K562 (cell line): ENCODE measurements around the gene IPP. TPM values are rescaled to one million over a fixed set of nuclear protein-coding genes. Genes with fewer than 3 reads are reported as not detected.

ENCODE experiments used
- ATF7 ChIP-seq: fragments of 450-650 bp; IDR thresholded peaks from 2 replicates; pipeline ENCODE4 v1.7.1; 2014; ENCODE audit warnings: mild to moderate bottlenecking, moderate library complexity
- BRD9 ChIP-seq: fragments of 450-650 bp; IDR thresholded peaks from 2 replicates; pipeline ENCODE4 v1.6.1; 2018; ENCODE audit warnings: low read depth; ENCODE audit not compliant: partially characterized antibody
- KLF6 ChIP-seq: fragments of 250-450 bp; sonication (Bioruptor Pico); IDR thresholded peaks from 2 replicates; pipeline ENCODE4 v1.4.0; 2020; ENCODE audit warnings: mild to moderate bottlenecking, moderate library complexity, borderline replicate concordance
- MNT ChIP-seq, 2 experiments: fragments of 450-650 bp; conservative IDR thresholded peaks; 2 replicates each; pipeline ENCODE4 v1.6.1; 2017; ENCODE audit warnings: mild to moderate bottlenecking in 2 of 2, moderate library complexity in 2 of 2
- MXD1 ChIP-seq: fragments of 250-450 bp; sonication (Bioruptor Pico); IDR thresholded peaks from 2 replicates; pipeline ENCODE4 v1.8.0; 2021; ENCODE audit warnings: borderline replicate concordance, mild to moderate bottlenecking, moderate library complexity; ENCODE audit not compliant: poor library complexity, severe bottlenecking
- POLR2AphosphoS2 ChIP-seq: IDR thresholded peaks from 2 replicates; pipeline ENCODE4 v1.6.1; 2012; ENCODE audit warnings: low read length, improper control_type of control experiment
- PTRF ChIP-seq: fragments of 450-650 bp; IDR thresholded peaks from 2 replicates; pipeline ENCODE4 v1.6.1; 2016; ENCODE audit warnings: mild to moderate bottlenecking, missing genetic modification characterization, missing compliant biosample characterization
- RB1 ChIP-seq: fragments of 450-650 bp; IDR thresholded peaks from 2 replicates; pipeline ENCODE4 v1.6.1; 2017; ENCODE audit warnings: low read depth, mild to moderate bottlenecking
- SMARCE1 ChIP-seq: fragments of 450-650 bp; IDR thresholded peaks from 2 replicates; pipeline ENCODE4 v1.7.1; 2016; ENCODE audit warnings: mild to moderate bottlenecking
- ZC3H4 ChIP-seq: sonication (generic); formaldehyde crosslinking; IDR thresholded peaks from 2 replicates; pipeline ENCODE4 v1.9.0; 2021; ENCODE audit warnings: missing genetic modification reagents, borderline replicate concordance
- ZC3H8 ChIP-seq: fragments of 450-650 bp; IDR thresholded peaks from 2 replicates; pipeline ENCODE4 v1.6.1; 2017
- ZNF174 ChIP-seq: fragments of 250-450 bp; sonication (Bioruptor Pico); IDR thresholded peaks from 2 replicates; pipeline ENCODE4 v1.4.0; 2020; ENCODE audit warnings: mild to moderate bottlenecking
- ZNF212 ChIP-seq: fragments of 450-650 bp; formaldehyde crosslinking; IDR thresholded peaks from 2 replicates; pipeline ENCODE4 v1.4.0; 2020; ENCODE audit warnings: mild to moderate bottlenecking
- ZNF23 ChIP-seq: fragments of 250-450 bp; sonication (Bioruptor Pico); IDR thresholded peaks from 2 replicates; pipeline ENCODE4 v1.4.0; 2020; ENCODE audit warnings: mild to moderate bottlenecking
- ZNF263 ChIP-seq: sonication (generic); formaldehyde crosslinking; IDR thresholded peaks from 2 replicates; pipeline ENCODE4 v1.8.0; 2022; ENCODE audit warnings: mild to moderate bottlenecking, missing genetic modification reagents, borderline replicate concordance
- ZNF316 ChIP-seq: fragments of 450-650 bp; IDR thresholded peaks from 2 replicates; pipeline ENCODE4 v1.6.1; 2016
- ZNF436 ChIP-seq: fragments of 250-450, 450-650 bp; sonication (Bioruptor Pico); formaldehyde crosslinking; IDR thresholded peaks from 2 replicates; pipeline ENCODE4 v1.7.0; 2020; ENCODE audit warnings: mild to moderate bottlenecking
- polyA plus RNA-seq, 8 experiments: library from polyadenylated mRNA; depleted of rRNA in 4 of 8; stranded (reverse) in 5 of 8; unstranded in 3 of 8; fragments of >200 nt; fragmentation: Nextera tagmentation in 2 of 8; fragmentation: Illumina TruSeq in 1 of 8; extraction: Ambion mirVana in 2 of 8; extraction: Trizol in 1 of 8; gene quantifications; 2 replicates each; pipeline versions ENCODE4 v1.2.1 to v1.2.3, GENCODE V29; 2011 to 2014; ENCODE audit warnings: inconsistent platforms in 1 of 8, missing spikeins in 1 of 8
- total RNA-seq, 7 experiments: library from RNA; depleted of rRNA in 6 of 7; stranded (reverse); fragments of >200 nt in 6 of 7; fragmentation: Illumina TruSeq in 2 of 7; extraction: Trizol in 2 of 7; gene quantifications; 2 replicates each; pipeline versions ENCODE4 v1.2.1 to v1.2.3, GENCODE V29; 2011 to 2021; ENCODE audit warnings: low replicate concordance in 1 of 7
- TF ChIP-seq, protein P1 (sequence below): fragments of 250-450 bp; sonication (Bioruptor Pico); IDR thresholded peaks from 2 replicates; pipeline ENCODE4 v1.5.0; 2020; ENCODE audit warnings: mild to moderate bottlenecking
- TF ChIP-seq, protein P2 (sequence below): fragments of 200-800 bp; sonication (Bioruptor generic); IDR thresholded peaks from 2 replicates; pipeline ENCODE4 v1.6.1; 2017; ENCODE audit warnings: missing genetic modification characterization, missing compliant biosample characterization
- TF ChIP-seq, protein P3 (sequence below): fragments of 450-650 bp; IDR thresholded peaks from 2 replicates; pipeline ENCODE4 v1.6.1; 2016; ENCODE audit warnings: borderline replicate concordance

The IPP gene
- total and polyA plus RNA-seq, 9 of the 15 experiments (the other 6 are each of a cell fraction or from before 2014, with no cell fraction given), result 6.9 to 15.1 (median 9.7) TPM

DNA sequence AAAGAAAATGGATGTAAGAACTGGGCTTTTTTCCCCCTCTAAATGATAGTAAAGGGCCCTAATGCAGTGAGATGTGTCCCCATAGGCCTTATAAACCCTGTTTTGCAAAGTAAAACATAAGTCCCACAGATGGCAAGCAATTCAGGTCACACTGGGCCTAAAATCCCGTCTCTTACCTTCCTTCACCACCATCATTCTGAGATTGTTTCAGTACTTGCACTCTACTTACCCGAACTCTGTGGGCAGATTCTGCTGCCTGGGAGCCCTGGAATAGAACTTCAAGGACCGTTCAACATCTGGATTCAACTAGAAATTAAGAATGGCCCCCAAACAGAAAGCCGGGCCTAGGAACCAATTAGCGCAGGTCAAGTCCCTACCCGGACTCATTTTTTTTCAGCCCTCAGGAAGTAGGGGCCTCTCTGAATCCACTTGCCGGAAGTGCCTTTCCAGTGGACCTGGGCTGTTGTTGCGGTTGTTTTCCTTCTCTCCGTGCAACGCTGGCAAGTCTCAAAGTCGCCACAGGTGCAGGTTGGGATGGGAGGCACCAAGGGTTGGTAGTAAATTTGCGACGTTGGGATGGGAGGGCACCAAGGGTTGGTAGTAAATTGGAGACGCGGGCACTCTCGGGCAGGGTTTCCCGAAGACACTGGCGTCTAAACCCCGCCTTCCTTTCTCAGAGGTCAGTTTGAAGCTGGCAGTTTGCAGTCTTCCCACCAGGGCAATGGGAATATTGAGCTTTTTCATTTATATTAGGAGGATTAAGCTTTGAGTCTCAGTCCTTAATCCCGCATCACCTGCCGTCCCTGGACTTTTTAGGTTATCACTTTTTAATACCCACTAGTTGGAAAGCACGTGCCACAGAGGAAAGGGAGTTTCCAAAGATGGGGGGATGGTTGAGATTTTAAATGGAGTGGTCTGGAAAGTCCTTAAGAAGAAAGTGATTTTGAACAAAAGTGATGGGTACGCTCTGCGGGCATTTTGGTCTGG, 62.4 kb downstream of the IPP start, which contains the start of gene TMEM69 (continued):
- TF ChIP-seq PTRF (tag), result no peak
- TF ChIP-seq, protein P1, sequence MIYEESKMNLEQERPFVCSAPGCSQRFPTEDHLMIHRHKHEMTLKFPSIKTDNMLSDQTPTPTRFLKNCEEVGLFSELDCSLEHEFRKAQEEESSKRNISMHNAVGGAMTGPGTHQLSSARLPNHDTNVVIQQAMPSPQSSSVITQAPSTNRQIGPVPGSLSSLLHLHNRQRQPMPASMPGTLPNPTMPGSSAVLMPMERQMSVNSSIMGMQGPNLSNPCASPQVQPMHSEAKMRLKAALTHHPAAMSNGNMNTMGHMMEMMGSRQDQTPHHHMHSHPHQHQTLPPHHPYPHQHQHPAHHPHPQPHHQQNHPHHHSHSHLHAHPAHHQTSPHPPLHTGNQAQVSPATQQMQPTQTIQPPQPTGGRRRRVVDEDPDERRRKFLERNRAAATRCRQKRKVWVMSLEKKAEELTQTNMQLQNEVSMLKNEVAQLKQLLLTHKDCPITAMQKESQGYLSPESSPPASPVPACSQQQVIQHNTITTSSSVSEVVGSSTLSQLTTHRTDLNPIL (CRISPR knock-in tag), result no peak; the same call in 1 of the 2 replicates
- TF ChIP-seq ZNF263 (CRISPR knock-in tag), result no peak
- TF ChIP-seq, protein P2, sequence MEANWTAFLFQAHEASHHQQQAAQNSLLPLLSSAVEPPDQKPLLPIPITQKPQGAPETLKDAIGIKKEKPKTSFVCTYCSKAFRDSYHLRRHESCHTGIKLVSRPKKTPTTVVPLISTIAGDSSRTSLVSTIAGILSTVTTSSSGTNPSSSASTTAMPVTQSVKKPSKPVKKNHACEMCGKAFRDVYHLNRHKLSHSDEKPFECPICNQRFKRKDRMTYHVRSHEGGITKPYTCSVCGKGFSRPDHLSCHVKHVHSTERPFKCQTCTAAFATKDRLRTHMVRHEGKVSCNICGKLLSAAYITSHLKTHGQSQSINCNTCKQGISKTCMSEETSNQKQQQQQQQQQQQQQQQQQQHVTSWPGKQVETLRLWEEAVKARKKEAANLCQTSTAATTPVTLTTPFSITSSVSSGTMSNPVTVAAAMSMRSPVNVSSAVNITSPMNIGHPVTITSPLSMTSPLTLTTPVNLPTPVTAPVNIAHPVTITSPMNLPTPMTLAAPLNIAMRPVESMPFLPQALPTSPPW, result peak; percentile 84
- TF ChIP-seq RB1, result peak; percentile 78
- peak; percentile 46 for TF ChIP-seq BRD9
- peak; percentile 91; the same call in 1 of the 2 replicates for TF ChIP-seq POLR2AphosphoS2
- TF ChIP-seq, protein P3, sequence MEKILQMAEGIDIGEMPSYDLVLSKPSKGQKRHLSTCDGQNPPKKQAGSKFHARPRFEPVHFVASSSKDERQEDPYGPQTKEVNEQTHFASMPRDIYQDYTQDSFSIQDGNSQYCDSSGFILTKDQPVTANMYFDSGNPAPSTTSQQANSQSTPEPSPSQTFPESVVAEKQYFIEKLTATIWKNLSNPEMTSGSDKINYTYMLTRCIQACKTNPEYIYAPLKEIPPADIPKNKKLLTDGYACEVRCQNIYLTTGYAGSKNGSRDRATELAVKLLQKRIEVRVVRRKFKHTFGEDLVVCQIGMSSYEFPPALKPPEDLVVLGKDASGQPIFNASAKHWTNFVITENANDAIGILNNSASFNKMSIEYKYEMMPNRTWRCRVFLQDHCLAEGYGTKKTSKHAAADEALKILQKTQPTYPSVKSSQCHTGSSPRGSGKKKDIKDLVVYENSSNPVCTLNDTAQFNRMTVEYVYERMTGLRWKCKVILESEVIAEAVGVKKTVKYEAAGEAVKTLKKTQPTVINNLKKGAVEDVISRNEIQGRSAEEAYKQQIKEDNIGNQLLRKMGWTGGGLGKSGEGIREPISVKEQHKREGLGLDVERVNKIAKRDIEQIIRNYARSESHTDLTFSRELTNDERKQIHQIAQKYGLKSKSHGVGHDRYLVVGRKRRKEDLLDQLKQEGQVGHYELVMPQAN, result peak; percentile 89
- TF ChIP-seq ZC3H4 (CRISPR knock-in tag), result peak; percentile 79; the same call in 1 of the 2 replicates
- peak; percentile 54; the same call in 1 of the 2 replicates for TF ChIP-seq ATF7
- peak; percentile 80 to 84 for TF ChIP-seq MNT (conservative IDR thresholded peaks at IDR 0.05)
- TF ChIP-seq ZNF174 (CRISPR knock-in tag), result 0 out of 2 replicates have a peak, but pooled peaks have one; percentile 42
- no peak; the same call in 1 of the 2 replicates for TF ChIP-seq SMARCE1
- peak; percentile 41; the same call in 1 of the 2 replicates for TF ChIP-seq ZNF436 (CRISPR knock-in tag)
- TF ChIP-seq ZNF316, result no peak
- TF ChIP-seq ZNF23, result 0 out of 2 replicates have a peak, but pooled peaks have one; percentile 26
- TF ChIP-seq KLF6, result 0 out of 2 replicates have a peak, but pooled peaks have one; percentile 10
- TF ChIP-seq MXD1 (CRISPR knock-in tag), result no peak
- TF ChIP-seq ZNF212 (CRISPR knock-in tag), result no peak
- TF ChIP-seq ZC3H8, result no peak
